Lung (tissue), 12 donors: Measurements from ENCODE around the gene CHD9. TPM values are rescaled to one million over a fixed set of nuclear protein-coding genes. Genes with fewer than 3 reads are reported as not detected.

Experiments used
- ATAC-seq: fragments of 200-7000 bp; cut with Tn5 transposase; one replicate; pipeline ENCODE4 v1.9.1; 2020; ENCODE audit warnings: moderate number of reproducible peaks; ENCODE audit not compliant: insufficient read depth, low FRiP score
- DNase-seq, 3 donors: peaks; one replicate each; pipeline ENCODE4 v3.0.0-alpha.2; 2013 to 2017
- H3K27ac ChIP-seq, 2 donors: one replicate each; pipeline ENCODE4 v1.5.1; 2013; ENCODE audit warnings: mild to moderate bottlenecking in 2 of 2, moderate library complexity in 2 of 2, control low read depth in 1 of 2, inconsistent platforms in 1 of 2, low read depth in 1 of 2, low read length in 1 of 2
- H3K27me3 ChIP-seq, 3 donors: one replicate each; pipeline ENCODE4 v1.5.1; 2013; ENCODE audit warnings: low read length in 2 of 3; ENCODE audit not compliant: control insufficient read depth in 3 of 3, insufficient read depth in 3 of 3
- H3K36me3 ChIP-seq, 4 donors: one replicate each; pipeline ENCODE4 v1.5.1; 2013; ENCODE audit warnings: low read length in 4 of 4, mild to moderate bottlenecking in 1 of 4, moderate library complexity in 1 of 4; ENCODE audit not compliant: control insufficient read depth in 4 of 4, insufficient read depth in 4 of 4
- H3K4me1 ChIP-seq, 5 donors: one replicate each; pipeline ENCODE4 v1.5.1; 2013; ENCODE audit warnings: low read length in 5 of 5, mild to moderate bottlenecking in 2 of 5, moderate library complexity in 1 of 5; ENCODE audit not compliant: control insufficient read depth in 5 of 5, insufficient read depth in 5 of 5
- H3K4me3 ChIP-seq: one replicate; pipeline ENCODE4 v1.5.1; 2013; ENCODE audit warnings: mild to moderate bottlenecking, control low read depth, moderate library complexity
- H3K9ac ChIP-seq, 2 donors: one replicate each; pipeline ENCODE4 v1.5.1; 2013; ENCODE audit warnings: low read length in 2 of 2, control low read depth in 1 of 2; ENCODE audit not compliant: insufficient read depth in 1 of 2
- H3K9me3 ChIP-seq, 4 donors: one replicate each; pipeline ENCODE4 v1.5.1; 2013; ENCODE audit warnings: low read length in 3 of 4, mild to moderate bottlenecking in 1 of 4, moderate library complexity in 1 of 4; ENCODE audit not compliant: control insufficient read depth in 4 of 4, insufficient read depth in 3 of 4
- CTCF ChIP-seq: IDR thresholded peaks from 2 replicates; pipeline ENCODE4 v1.5.1; 2012; ENCODE audit warnings: mild to moderate bottlenecking; ENCODE audit errors: control extremely low read depth, extremely low read depth
- WGBS, 2 donors: extraction: QIAGEN DNeasy Blood & Tissue Kit; methylation state at CpG; one replicate each; pipeline ENCODE4 v1.1.7; 2013; 5-methylcytosine and 5-hydroxymethylcytosine counted together
- polyA plus RNA-seq, 2 donors: library from polyadenylated mRNA; stranded (reverse); fragments of 200-250 nt; gene quantifications; one replicate each; pipeline ENCODE4 v1.2.1, GENCODE V29; 2013
- total RNA-seq, 2 donors: library from RNA; depleted of rRNA in 1 of 2; stranded (reverse); fragments of >200 nt in 1 of 2; gene quantifications; one replicate each; pipeline ENCODE4 v1.2.1, GENCODE V29; 2014 to 2021
- donor health status: control.
- donor health status: control.
- donor health status: Bipolar disorder and iron deficiency.
- donor health status: healthy.
- donor health status: DM: yes; HTN: yes; CAD: no.

Gene CHD9
- total and polyA plus RNA-seq, 4 donors: 12.7 to 138 (median 39.4) TPM

- H3K27me3 ChIP-seq: no peaks in the 10 kb centered on the region
- H3K4me1 ChIP-seq: peaks cover 0 to 35% (median 16%) of the 10 kb centered on the region in 5 donors
- H3K4me3 ChIP-seq: no peak overlapping the region
- no peak for TF ChIP-seq CTCF
- H3K9ac ChIP-seq: peak overlapping the region; percentile 48 to 100
- no peaks in the 10 kb centered on the region for H3K9me3 ChIP-seq
- DNase-seq (peak in 2 of 3 donors; percentile 43 to 64), ATAC-seq (no peak)
- WGBS, 2 donors: 9 to 14% methylated on average over 2 of the region's 2 CpGs
- peaks cover 0 to 8% (median 0%) of the 10 kb centered on the region in 4 donors for H3K36me3 ChIP-seq
- H3K27ac ChIP-seq: no peak overlapping the region
These were observed 155.1 kb downstream of the CHD9 start for GRCh38 chr16:53209877-53210276.

- Histone ChIP-seq H3K4me3 (no peak overlapping the region), H3K27me3 (no peaks in the 10 kb centered on the region), H3K36me3 (peaks cover 0 to 8% (median 0%) of the 10 kb centered on the region in 4 donors), H3K27ac (no peak overlapping the region), H3K9me3 (no peaks in the 10 kb centered on the region), H3K9ac (peak overlapping the region; percentile 49 to 100), H3K4me1 (peaks cover 0 to 43% (median 16%) of the 10 kb centered on the region in 5 donors)
- ATAC-seq (no peak), DNase-seq (peak in 1 of 3 donors; percentile 46)
- WGBS, 2 donors: 69 to 76% methylated on average over 3 of the region's 3 CpGs
- no peak for TF ChIP-seq CTCF
These were observed 156.5 kb downstream of the CHD9 start for GRCh38 chr16:53211253-53211652.

- ATAC-seq (no peak), DNase-seq (no peak)
- peaks cover 0 to 8% (median 0%) of the 10 kb centered on the region in 4 donors for H3K36me3 ChIP-seq
- H3K4me3 ChIP-seq: no peak overlapping the region
- H3K27me3 ChIP-seq: no peaks in the 10 kb centered on the region
- no peak for TF ChIP-seq CTCF
- H3K4me1 ChIP-seq: peaks cover 2 to 37% (median 16%) of the 10 kb centered on the region in 5 donors
- peak overlapping the region in 1 of 2 donors; percentile 79 for H3K27ac ChIP-seq
- H3K9me3 ChIP-seq: no peaks in the 10 kb centered on the region
- peak overlapping the region in 1 of 2 donors; percentile 20 for H3K9ac ChIP-seq
These were observed 158.1 kb downstream of the CHD9 start for GRCh38 chr16:53212893-53213223.

GRCh38 chr16:53213542-53213941 lies 158.8 kb downstream of the CHD9 start:
- Histone ChIP-seq H3K27me3 (no peaks in the 10 kb centered on the region), H3K4me3 (no peak overlapping the region), H3K36me3 (peaks cover 0 to 8% (median 0%) of the 10 kb centered on the region in 4 donors), H3K4me1 (peaks cover 2 to 37% (median 16%) of the 10 kb centered on the region in 5 donors), H3K9ac (no peak overlapping the region), H3K9me3 (no peaks in the 10 kb centered on the region), H3K27ac (no peak overlapping the region)
- WGBS, 2 donors: 58 to 62% methylated on average over 2 of the region's 2 CpGs
- DNase-seq (no peak), ATAC-seq (no peak)
- no peak for TF ChIP-seq CTCF
